GOT3 (cell line): Measurements from ENCODE around the gene SLC25A34.
"Not testable (repeated sequence)": the region's sequence is repeated elsewhere in the genome, so short reads cannot be mapped to it uniquely, and the experiment has no call there.

Source experiments
- DNase-seq: peaks from one replicate; lab custom pipeline; 2025; ENCODE audit warnings: mixed read lengths; lab: John Stamatoyannopoulos, UW

The SLC25A34 gene

GRCh38 chr1:15736038-15736891 lies at the start of gene SLC25A34:
Gene SLC25A34 (plus strand): TSS chr1:15736258. CDS start chr1:15736486, 228 bp downstream.
- no peak for DNase-seq

- no peak for DNase-seq
Observed at GRCh38 chr1:15687446-15687845, 48.6 kb upstream of the SLC25A34 start.

GRCh38 chr1:15690317-15690716 lies 45.7 kb upstream of the SLC25A34 start:
- DNase-seq: no peak

- no peak for DNase-seq
Observed at GRCh38 chr1:15691434-15692032, 44.5 kb upstream of the SLC25A34 start.

GRCh38 chr1:15692121-15692682 lies 43.9 kb upstream of the SLC25A34 start:
- no peak for DNase-seq

GRCh38 chr1:15693371-15693770 lies 42.7 kb upstream of the SLC25A34 start:
- no peak for DNase-seq

- DNase-seq: no peak
Observed at GRCh38 chr1:15696956-15697521, 39.0 kb upstream of the SLC25A34 start.

GRCh38 chr1:15698201-15698600 lies 37.9 kb upstream of the SLC25A34 start:
- no peak for DNase-seq

- DNase-seq: not testable (repeated sequence)
Observed at GRCh38 chr1:15699321-15699720, 36.7 kb upstream of the SLC25A34 start.

GRCh38 chr1:15700508-15700907 lies 35.5 kb upstream of the SLC25A34 start:
- no peak for DNase-seq

- no peak for DNase-seq
Observed at GRCh38 chr1:15701784-15702183, 34.3 kb upstream of the SLC25A34 start.

- no peak for DNase-seq
Observed at GRCh38 chr1:15702722-15703550, 33.1 kb upstream of the SLC25A34 start.

GRCh38 chr1:15703562-15703961 lies 32.5 kb upstream of the SLC25A34 start:
- DNase-seq: no peak

- DNase-seq: no peak
Observed at GRCh38 chr1:15704526-15705183, 31.4 kb upstream of the SLC25A34 start.

- DNase-seq: no peak
Observed at GRCh38 chr1:15705184-15705566, 30.9 kb upstream of the SLC25A34 start.

GRCh38 chr1:15706751-15707150 lies 29.3 kb upstream of the SLC25A34 start:
- DNase-seq: no peak

GRCh38 chr1:15707239-15707925 lies 28.7 kb upstream of the SLC25A34 start:
- no peak for DNase-seq

- DNase-seq: no peak
Observed at GRCh38 chr1:15708486-15709137, 27.4 kb upstream of the SLC25A34 start.

- no peak for DNase-seq
Observed at GRCh38 chr1:15709226-15709625, 26.8 kb upstream of the SLC25A34 start.

- DNase-seq: no peak
Observed at GRCh38 chr1:15712168-15712567, 23.9 kb upstream of the SLC25A34 start.
